Mesendoderm (in vitro differentiated cells): ENCODE measurements around the gene ZNF662.

Experiments
- DNase-seq: peaks from one replicate; pipeline ENCODE4 v3.0.0; 2013
- H2AK5ac ChIP-seq: 2 replicates; pipeline ENCODE4 v1.6.1; 2013; ENCODE audit warnings: low read length, inconsistent platforms
- H2BK120ac ChIP-seq: 2 replicates; pipeline ENCODE4 v1.6.1; 2013; ENCODE audit warnings: low read depth, mild to moderate bottlenecking, low read length, moderate library complexity, mixed read lengths
- H2BK15ac ChIP-seq: replicated peaks from 2 replicates; pipeline ENCODE4 v1.6.1; 2013; ENCODE audit warnings: low read depth, mild to moderate bottlenecking, moderate library complexity
- H2BK5ac ChIP-seq: 2 replicates; pipeline ENCODE4 v1.6.1; 2013; ENCODE audit warnings: low read length, inconsistent platforms
- H3K18ac ChIP-seq: 2 replicates; pipeline ENCODE4 v1.6.1; 2013; ENCODE audit warnings: mild to moderate bottlenecking, low read length, mixed read lengths
- H3K23ac ChIP-seq: one replicate; pipeline ENCODE4 v1.6.1; 2013; ENCODE audit warnings: low read length
- H3K27ac ChIP-seq: 2 replicates; pipeline ENCODE4 v1.5.1; 2013; ENCODE audit warnings: low read depth, mild to moderate bottlenecking, inconsistent platforms, low read length, moderate library complexity
- H3K27me3 ChIP-seq: 2 replicates; pipeline ENCODE4 v1.6.1; 2013; ENCODE audit warnings: low read length, control low read depth, mild to moderate bottlenecking, inconsistent platforms; ENCODE audit not compliant: insufficient read depth, poor library complexity
- H3K36me3 ChIP-seq: 2 replicates; pipeline ENCODE4 v1.6.1; 2013; ENCODE audit warnings: low read length, inconsistent platforms; ENCODE audit not compliant: control insufficient read depth, insufficient read depth
- H3K4ac ChIP-seq: one replicate; pipeline ENCODE4 v1.6.1; 2013; ENCODE audit warnings: low read depth, mild to moderate bottlenecking, low read length, moderate library complexity
- H3K4me1 ChIP-seq: 2 replicates; pipeline ENCODE4 v1.6.1; 2013; ENCODE audit warnings: low read depth, low read length, inconsistent platforms; ENCODE audit not compliant: control insufficient read depth
- H3K4me2 ChIP-seq: 2 replicates; pipeline ENCODE4 v1.6.1; 2013; ENCODE audit warnings: low read length
- H3K4me3 ChIP-seq: 2 replicates; pipeline ENCODE4 v1.5.1; 2013; ENCODE audit warnings: mild to moderate bottlenecking, low read length
- H3K56ac ChIP-seq: one replicate; pipeline ENCODE4 v1.6.1; 2013; ENCODE audit warnings: low read length
- H3K79me1 ChIP-seq: 2 replicates; pipeline ENCODE4 v1.6.1; 2013; ENCODE audit warnings: low read length, inconsistent platforms
- H3K79me2 ChIP-seq: 2 replicates; pipeline ENCODE4 v1.6.1; 2013; ENCODE audit warnings: mild to moderate bottlenecking, low read length; ENCODE audit not compliant: control insufficient read depth, insufficient read depth
- H3K9ac ChIP-seq: 2 replicates; pipeline ENCODE4 v1.6.1; 2013; ENCODE audit warnings: low read length, inconsistent platforms
- H4K5ac ChIP-seq: one replicate; pipeline ENCODE4 v1.6.1; 2013; ENCODE audit warnings: low read length
- H4K8ac ChIP-seq: one replicate; pipeline ENCODE4 v1.6.1; 2013; ENCODE audit warnings: low read depth, mild to moderate bottlenecking, control low read depth, low read length, moderate library complexity
- WGBS: extraction: QIAGEN DNeasy Blood & Tissue Kit; methylation state at CpG from one replicate; pipeline ENCODE4 v1.1.7; 2013; ENCODE audit warnings: low lambda C conversion rate, missing lambda C conversion rate; ENCODE audit not compliant: insufficient coverage; ENCODE audit errors: extremely low coverage; 5-methylcytosine and 5-hydroxymethylcytosine counted together

ZNF662 gene

DNA sequence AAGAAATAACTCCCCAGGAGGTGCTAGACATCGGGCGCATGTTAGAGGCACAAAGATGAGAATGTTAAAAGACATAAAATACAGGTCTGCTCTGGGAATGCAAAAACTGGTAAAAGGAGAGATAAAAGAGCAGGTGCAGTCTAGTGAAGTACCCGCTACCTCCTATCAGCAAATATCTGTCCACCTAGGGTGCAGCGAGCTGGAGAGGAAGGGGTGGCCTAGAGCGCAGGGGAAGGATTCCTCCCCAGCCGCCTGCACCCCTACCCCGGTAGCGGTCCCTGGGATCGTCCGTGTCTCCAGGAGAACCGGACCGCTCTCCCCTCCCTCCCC, 237 bp upstream of the ZNF662 start:
- WGBS: no CpG with 5 or more reads among the region's 12 CpGs
- H3K4me3 ChIP-seq: no peak overlapping the region
- H3K27ac ChIP-seq: no peak overlapping the region
- no peaks in the 10 kb centered on the region for H3K79me1 ChIP-seq
- no peak overlapping the region for H4K8ac ChIP-seq
- DNase-seq: no peak
- H3K18ac ChIP-seq: no peak overlapping the region
- no peak overlapping the region for H4K5ac ChIP-seq
- no peak overlapping the region for H2BK120ac ChIP-seq
- no peak overlapping the region for H3K9ac ChIP-seq
- no peak overlapping the region for H3K4ac ChIP-seq
- no peaks in the 10 kb centered on the region for H3K36me3 ChIP-seq
- H3K79me2 ChIP-seq: no peaks in the 10 kb centered on the region
- H3K4me2 ChIP-seq: no peak overlapping the region
- H3K23ac ChIP-seq: no peak overlapping the region
- no peak overlapping the region for H3K56ac ChIP-seq
- H3K27me3 ChIP-seq: no peaks in the 10 kb centered on the region
- H3K4me1 ChIP-seq: no peaks in the 10 kb centered on the region
- no peak overlapping the region for H2AK5ac ChIP-seq
- H2BK5ac ChIP-seq: no peak overlapping the region
- no peak overlapping the region for H2BK15ac ChIP-seq

- Histone ChIP-seq H3K27me3 (no peaks in the 10 kb centered on the region), H2BK15ac (no peak overlapping the region), H3K4me2 (no peak overlapping the region), H3K4me1 (no peaks in the 10 kb centered on the region), H2AK5ac (no peak overlapping the region), H3K4ac (no peak overlapping the region), H3K79me1 (no peaks in the 10 kb centered on the region), H3K27ac (no peak overlapping the region), H3K79me2 (no peaks in the 10 kb centered on the region), H2BK120ac (no peak overlapping the region), H3K18ac (no peak overlapping the region), H3K56ac (no peak overlapping the region), H4K8ac (no peak overlapping the region), H3K36me3 (no peaks in the 10 kb centered on the region), H3K23ac (no peak overlapping the region), H3K4me3 (no peak overlapping the region), H2BK5ac (no peak overlapping the region), H3K9ac (no peak overlapping the region), H4K5ac (no peak overlapping the region)
- DNase-seq: no peak
- WGBS: no CpG with 5 or more reads among the region's 4 CpGs
Observed at GRCh38 chr3:42906848-42907183, 874 bp downstream of the ZNF662 start.

DNA sequence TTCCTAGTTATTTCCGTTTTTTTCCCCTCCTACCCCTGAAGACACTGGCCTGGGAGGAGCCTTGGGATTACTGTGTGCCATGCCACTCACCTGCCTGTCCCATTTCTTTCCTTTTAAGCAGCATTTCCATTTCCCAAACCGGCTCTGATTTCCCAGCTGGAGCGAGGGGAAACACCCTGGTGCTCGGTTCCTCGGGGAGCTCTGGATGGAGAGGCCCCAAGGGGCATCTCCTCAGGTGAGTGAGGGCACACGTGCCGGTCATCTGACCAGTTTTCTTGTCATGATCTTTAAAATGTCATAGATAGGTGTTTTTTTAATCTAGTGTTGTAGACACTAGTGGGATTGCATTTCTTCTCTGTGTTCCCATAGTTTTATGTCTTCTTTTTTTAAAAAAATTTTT, 2.7 kb downstream of the ZNF662 start:
- H3K4ac ChIP-seq: no peak overlapping the region
- WGBS: no CpG with 5 or more reads among the region's 7 CpGs
- H3K79me1 ChIP-seq: no peaks in the 10 kb centered on the region

DNA sequence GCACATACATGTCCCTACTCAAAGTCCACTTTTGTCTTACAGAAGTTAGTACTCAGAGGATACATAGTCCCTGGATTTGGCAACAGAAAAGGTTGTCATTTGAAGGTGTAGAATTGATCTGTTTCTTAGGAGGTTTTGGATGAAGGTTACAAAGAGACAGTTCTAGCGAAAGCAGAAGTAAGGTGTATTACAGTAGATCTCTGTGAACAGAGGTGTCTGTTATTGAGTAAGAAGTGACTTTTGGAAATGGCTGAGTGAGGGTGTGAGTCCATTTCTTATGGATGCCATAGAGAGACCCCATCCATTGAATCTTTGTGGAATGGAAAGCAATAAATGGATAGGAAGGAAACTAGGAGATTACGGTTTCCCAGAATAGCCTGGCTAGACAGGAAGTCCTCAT, 5.6 kb downstream of the ZNF662 start:
- H3K27me3 ChIP-seq: no peaks in the 10 kb centered on the region
- H3K79me1 ChIP-seq: no peaks in the 10 kb centered on the region
- WGBS: no CpG with 5 or more reads among the region's 2 CpGs
- H3K23ac ChIP-seq: no peak overlapping the region
- H3K4ac ChIP-seq: no peak overlapping the region
- no peak overlapping the region for H3K9ac ChIP-seq
- H2AK5ac ChIP-seq: no peak overlapping the region
- H3K27ac ChIP-seq: no peak overlapping the region
- no peak overlapping the region for H4K5ac ChIP-seq
- H2BK15ac ChIP-seq: no peak overlapping the region
- H2BK5ac ChIP-seq: no peak overlapping the region
- H3K56ac ChIP-seq: no peak overlapping the region
- H3K4me1 ChIP-seq: no peaks in the 10 kb centered on the region
- DNase-seq: no peak
- H3K4me3 ChIP-seq: no peak overlapping the region
- H2BK120ac ChIP-seq: no peak overlapping the region
- no peak overlapping the region for H3K18ac ChIP-seq
- H3K4me2 ChIP-seq: no peak overlapping the region
- no peaks in the 10 kb centered on the region for H3K36me3 ChIP-seq
- no peak overlapping the region for H4K8ac ChIP-seq
- no peaks in the 10 kb centered on the region for H3K79me2 ChIP-seq

More for the DNA sequence above, 2.7 kb downstream of the ZNF662 start:
- Histone ChIP-seq H3K79me2 (no peaks in the 10 kb centered on the region), H2AK5ac (no peak overlapping the region), H3K4me3 (no peak overlapping the region), H2BK120ac (no peak overlapping the region), H3K9ac (no peak overlapping the region), H3K4me2 (no peak overlapping the region), H3K18ac (no peak overlapping the region), H3K36me3 (no peaks in the 10 kb centered on the region), H3K27ac (no peak overlapping the region), H2BK15ac (no peak overlapping the region), H4K8ac (no peak overlapping the region), H2BK5ac (no peak overlapping the region), H4K5ac (no peak overlapping the region), H3K4me1 (no peaks in the 10 kb centered on the region), H3K23ac (no peak overlapping the region), H3K27me3 (no peaks in the 10 kb centered on the region), H3K56ac (no peak overlapping the region)
- DNase-seq: no peak

DNA sequence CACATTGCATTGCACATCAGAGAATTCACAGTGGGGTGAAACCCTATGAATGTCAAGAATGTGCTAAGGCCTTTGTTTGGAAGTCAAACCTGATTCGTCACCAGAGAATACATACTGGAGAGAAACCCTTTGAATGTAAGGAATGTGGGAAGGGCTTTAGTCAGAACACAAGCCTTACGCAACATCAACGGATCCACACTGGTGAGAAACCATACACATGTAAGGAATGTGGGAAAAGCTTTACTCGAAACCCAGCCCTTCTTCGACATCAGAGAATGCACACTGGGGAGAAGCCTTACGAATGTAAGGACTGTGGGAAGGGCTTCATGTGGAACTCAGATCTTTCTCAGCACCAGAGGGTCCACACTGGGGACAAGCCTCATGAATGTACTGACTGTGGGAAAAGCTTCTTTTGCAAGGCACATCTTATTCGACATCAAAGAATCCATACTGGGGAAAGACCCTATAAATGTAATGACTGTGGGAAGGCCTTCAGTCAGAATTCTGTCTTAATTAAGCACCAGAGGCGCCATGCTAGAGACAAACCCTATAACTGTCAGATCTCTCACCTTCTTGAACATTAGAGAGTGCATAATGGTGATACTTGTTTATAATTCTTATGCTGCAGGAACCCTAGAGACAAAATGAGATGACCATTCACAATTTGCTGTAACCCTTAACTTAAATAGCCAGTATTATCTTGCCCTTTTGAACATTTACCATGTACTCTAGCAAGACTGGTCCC, 9.0 kb downstream of the ZNF662 start:
- no peak overlapping the region for H4K5ac ChIP-seq
- peak overlapping the region; percentile 27 for H3K4me3 ChIP-seq
- no peak overlapping the region for H2BK15ac ChIP-seq
- H2AK5ac ChIP-seq: no peak overlapping the region
- H3K23ac ChIP-seq: no peak overlapping the region
- H2BK5ac ChIP-seq: no peak overlapping the region
- no peaks in the 10 kb centered on the region for H3K36me3 ChIP-seq
- H3K79me1 ChIP-seq: no peaks in the 10 kb centered on the region
- H3K56ac ChIP-seq: no peak overlapping the region
- H3K27me3 ChIP-seq: no peaks in the 10 kb centered on the region
- peak; percentile 68 for DNase-seq
- H3K4me1 ChIP-seq: no peaks in the 10 kb centered on the region
- H3K79me2 ChIP-seq: no peaks in the 10 kb centered on the region
- H3K4me2 ChIP-seq: no peak overlapping the region
- no peak overlapping the region for H3K9ac ChIP-seq
- no peak overlapping the region for H4K8ac ChIP-seq
- H3K18ac ChIP-seq: no peak overlapping the region
- no peak overlapping the region for H2BK120ac ChIP-seq
- H3K27ac ChIP-seq: no peak overlapping the region
- no peak overlapping the region for H3K4ac ChIP-seq
- WGBS: no CpG with 5 or more reads among the region's 8 CpGs

- H3K79me1 ChIP-seq: no peaks in the 10 kb centered on the region
- no peak overlapping the region for H2BK15ac ChIP-seq
- H3K4ac ChIP-seq: no peak overlapping the region
- no peak overlapping the region for H3K23ac ChIP-seq
- H2AK5ac ChIP-seq: no peak overlapping the region
- no CpG with 5 or more reads among the region's 4 CpGs for WGBS
- no peak overlapping the region for H3K18ac ChIP-seq
- no peak overlapping the region for H3K9ac ChIP-seq
- H3K27me3 ChIP-seq: no peaks in the 10 kb centered on the region
- H3K4me2 ChIP-seq: no peak overlapping the region
- no peak overlapping the region for H2BK120ac ChIP-seq
- H3K56ac ChIP-seq: no peak overlapping the region
- DNase-seq: no peak
- no peak overlapping the region for H4K5ac ChIP-seq
- H3K27ac ChIP-seq: no peak overlapping the region
- no peaks in the 10 kb centered on the region for H3K4me1 ChIP-seq
- H3K4me3 ChIP-seq: no peak overlapping the region
- H3K79me2 ChIP-seq: no peaks in the 10 kb centered on the region
- H2BK5ac ChIP-seq: no peak overlapping the region
- no peaks in the 10 kb centered on the region for H3K36me3 ChIP-seq
- H4K8ac ChIP-seq: no peak overlapping the region
Observed at GRCh38 chr3:42923606-42924005, 17.7 kb downstream of the ZNF662 start.
